ENCODE results near the gene TSKS.

DNA sequence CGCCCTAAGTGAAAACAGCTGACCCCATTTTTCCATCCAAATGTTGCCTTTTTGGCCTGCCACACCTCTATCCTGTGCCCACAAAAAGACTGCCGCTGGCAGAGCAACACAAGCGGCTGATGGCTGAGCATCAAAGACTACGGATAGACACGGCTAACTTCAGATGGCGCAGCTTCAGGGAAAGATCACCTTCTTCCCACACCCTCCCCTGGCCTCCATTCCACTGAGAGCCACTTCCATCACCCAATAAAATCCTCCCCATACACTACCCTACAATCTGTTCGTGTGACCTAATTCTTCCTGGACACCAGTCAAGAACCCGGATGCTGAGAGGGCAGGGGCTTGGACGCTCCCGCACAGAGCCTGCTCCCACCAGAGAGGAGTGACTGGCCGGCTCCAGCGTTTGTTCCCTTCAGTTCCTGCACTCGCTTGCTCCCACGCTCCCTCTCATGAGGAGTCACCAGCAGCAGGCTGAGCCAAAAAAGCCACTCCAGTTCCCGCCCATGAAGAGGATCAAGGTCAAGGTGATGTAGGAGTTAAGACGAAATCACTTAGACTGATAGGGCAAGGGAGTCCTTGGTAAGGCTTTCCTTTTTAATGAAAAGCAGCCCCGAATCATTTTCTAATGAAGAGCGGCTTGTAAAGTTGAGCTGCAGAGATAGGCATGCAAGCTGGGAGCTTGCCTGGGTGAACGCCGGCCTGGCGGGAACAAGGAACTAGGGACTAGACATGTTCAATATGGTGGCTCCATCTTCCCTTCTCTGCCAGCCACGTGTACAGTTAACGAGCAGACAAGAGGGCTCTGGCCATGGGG lies 35.7 kb downstream of the TSKS start:
- no peak for TF ChIP-seq POLR2A (IDR thresholded peaks at IDR 0.05; ENCODE audit: low read depth)
- TF ChIP-seq, protein P1, sequence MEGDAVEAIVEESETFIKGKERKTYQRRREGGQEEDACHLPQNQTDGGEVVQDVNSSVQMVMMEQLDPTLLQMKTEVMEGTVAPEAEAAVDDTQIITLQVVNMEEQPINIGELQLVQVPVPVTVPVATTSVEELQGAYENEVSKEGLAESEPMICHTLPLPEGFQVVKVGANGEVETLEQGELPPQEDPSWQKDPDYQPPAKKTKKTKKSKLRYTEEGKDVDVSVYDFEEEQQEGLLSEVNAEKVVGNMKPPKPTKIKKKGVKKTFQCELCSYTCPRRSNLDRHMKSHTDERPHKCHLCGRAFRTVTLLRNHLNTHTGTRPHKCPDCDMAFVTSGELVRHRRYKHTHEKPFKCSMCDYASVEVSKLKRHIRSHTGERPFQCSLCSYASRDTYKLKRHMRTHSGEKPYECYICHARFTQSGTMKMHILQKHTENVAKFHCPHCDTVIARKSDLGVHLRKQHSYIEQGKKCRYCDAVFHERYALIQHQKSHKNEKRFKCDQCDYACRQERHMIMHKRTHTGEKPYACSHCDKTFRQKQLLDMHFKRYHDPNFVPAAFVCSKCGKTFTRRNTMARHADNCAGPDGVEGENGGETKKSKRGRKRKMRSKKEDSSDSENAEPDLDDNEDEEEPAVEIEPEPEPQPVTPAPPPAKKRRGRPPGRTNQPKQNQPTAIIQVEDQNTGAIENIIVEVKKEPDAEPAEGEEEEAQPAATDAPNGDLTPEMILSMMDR (IDR thresholded peaks at IDR 0.05) = no peak
- no peak for TF ChIP-seq EP300 (IDR thresholded peaks at IDR 0.05)
- no peak for TF ChIP-seq POLR2AphosphoS5 (IDR thresholded peaks at IDR 0.05)
